OCI-LY1 (cell line): Measurements from ENCODE around the gene NPLOC4.

ENCODE experiments used
- CTCF ChIP-seq: fragments of 200-600 bp; sonication (generic), shearing (Covaris generic); IDR thresholded peaks from 2 replicates; pipeline ENCODE4 v1.5.1; 2017; ENCODE audit warnings: mild to moderate bottlenecking, antibody characterized with exemption, low read length, moderate library complexity, mixed read lengths
- EZH2 ChIP-seq: fragments of 200-600 bp; sonication (generic), shearing (Covaris generic); IDR thresholded peaks from 2 replicates; pipeline ENCODE4 v1.8.0; 2017; ENCODE audit warnings: borderline replicate concordance, mixed run types, mild to moderate bottlenecking, antibody characterized with exemption, low read length, moderate library complexity, mixed read lengths

GRCh38 chr17:81535007-81535328 is 101.9 kb downstream of the NPLOC4 start:
- TF ChIP-seq CTCF, result no peak
- TF ChIP-seq EZH2, result no peak
